HG03159 (cell line): ENCODE data around the gene GLS2.
"Not testable (repeated sequence)": the region's sequence is repeated elsewhere in the genome, so short reads cannot be mapped to it uniquely, and the experiment has no call there.

ENCODE experiments used
- ATAC-seq: cut with Tn5 transposase; IDR thresholded peaks from one replicate; pipeline ENCODE4 v1.9.1; 2021; ENCODE audit warnings: mild to moderate bottlenecking, moderate library complexity; ENCODE audit not compliant: unreplicated experiment

Gene GLS2

GRCh38 chr12:56488041-56488955 lies at the start of gene GLS2:
Gene GLS2, minus strand, starts transcription at chr12:56488161. Its CDS starts 43 bp downstream, at chr12:56488118.
- ATAC-seq, result peak; percentile 96

GRCh38 chr12:56537546-56537945 lies 49.6 kb upstream of the GLS2 start:
- ATAC-seq, result no peak

DNA sequence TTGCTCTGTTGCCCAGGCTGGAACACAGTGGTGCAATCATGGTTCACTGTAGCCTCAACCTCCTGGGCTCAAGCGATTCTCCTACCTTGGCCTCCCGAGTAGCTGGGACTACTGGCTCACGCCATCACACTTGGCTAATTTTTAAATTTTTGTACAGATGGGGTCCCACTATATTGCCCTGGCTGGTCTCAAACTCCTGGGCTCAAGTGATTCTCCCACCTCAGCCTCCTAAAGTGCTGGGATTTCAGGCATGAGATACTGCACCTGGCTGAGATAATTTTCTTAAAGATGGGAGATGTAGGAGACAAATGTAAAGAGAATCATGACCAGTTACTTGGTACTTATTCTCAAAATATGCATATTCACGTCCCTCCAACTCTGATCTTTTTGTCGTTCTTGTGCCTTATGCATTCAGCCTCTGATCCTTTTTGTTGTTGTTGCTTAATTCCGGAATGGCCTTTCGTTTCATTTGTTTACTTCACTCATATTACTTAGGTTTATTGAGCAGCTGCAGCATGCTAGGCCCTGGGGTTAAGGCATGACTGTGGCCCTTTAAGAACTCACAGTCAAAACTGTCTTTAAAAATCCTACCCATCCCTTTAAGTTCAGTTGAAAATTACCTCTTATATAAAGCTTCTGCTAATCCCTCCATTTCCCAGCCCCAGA lies 42.6 kb upstream of the GLS2 start:
- no peak for ATAC-seq

DNA sequence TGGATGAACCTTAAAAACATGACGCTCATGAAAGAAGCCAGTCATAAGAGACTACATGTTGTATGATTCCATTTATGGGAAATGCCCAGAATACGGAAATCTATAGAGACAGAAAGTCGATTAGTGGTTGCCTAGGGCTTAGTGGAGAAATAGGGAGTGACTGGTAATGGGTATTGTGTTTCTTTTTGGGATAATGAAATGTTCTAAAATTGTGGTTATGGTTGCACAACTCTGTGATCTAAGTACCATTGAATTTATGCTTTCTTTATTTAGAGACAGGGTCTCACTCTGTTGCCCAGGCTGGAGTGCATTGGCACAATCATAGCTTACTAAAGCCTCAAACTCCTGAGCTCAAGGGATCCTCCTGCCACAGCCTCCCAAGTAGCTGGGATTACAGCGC lies 41.7 kb upstream of the GLS2 start:
- no peak for ATAC-seq

DNA sequence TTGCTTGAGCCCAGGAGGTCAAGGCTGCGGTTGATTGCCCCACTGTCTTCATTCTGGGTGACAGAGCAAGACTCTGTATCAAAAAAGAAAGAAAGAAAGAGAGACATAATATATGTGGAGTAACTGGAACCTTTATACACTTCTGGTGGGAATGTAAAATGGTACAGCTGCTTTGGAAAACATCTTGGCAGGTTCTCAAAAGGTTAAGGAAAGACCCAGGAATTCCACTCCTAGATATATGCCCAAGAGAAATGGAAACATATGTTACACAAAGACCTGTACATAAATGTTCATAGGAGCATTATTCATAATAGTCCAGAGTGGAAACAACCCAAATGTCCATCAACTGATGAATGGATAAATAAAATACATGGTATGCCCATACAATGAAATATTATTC lies 40.9 kb upstream of the GLS2 start:
- ATAC-seq, result no peak

DNA sequence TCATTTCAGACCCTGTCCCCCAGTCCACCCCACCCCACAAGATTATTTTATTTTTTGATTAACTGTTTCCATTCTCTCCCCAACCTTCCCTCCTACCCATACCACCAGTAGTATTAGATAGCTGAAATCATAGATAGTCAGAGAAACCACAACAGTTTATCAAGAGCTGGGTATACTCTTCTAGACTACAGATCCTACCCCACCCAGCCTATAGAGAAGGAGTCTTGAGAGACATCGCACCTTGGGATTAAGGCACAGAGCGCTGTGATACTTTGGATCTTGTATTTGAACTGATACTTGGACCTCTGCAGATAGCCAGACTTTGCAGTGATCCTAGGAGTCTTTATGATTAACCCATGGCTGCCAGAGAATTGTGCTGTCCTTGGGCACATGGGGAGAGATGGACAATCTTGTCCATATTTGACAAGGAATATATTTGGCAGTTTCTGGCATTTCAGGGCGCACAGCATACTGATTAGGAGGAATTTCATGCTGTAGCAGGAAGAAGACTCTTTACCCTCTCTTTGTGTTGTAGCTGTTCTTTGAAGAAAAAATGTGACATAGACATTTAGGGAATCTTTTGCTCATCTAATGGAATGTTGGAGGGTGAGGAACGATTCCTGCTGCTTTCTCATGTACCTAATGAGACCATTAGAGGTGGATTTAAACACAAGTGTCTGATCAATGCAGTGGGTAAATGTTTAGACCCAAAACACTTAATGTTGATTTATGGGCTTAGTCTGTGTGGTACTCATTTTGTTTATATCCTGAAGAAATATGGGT lies 34.6 kb upstream of the GLS2 start:
- ATAC-seq, result no peak

- no peak for ATAC-seq
These were observed 33.8 kb upstream of the GLS2 start, which contains the start of gene RBMS2 for GRCh38 chr12:56521590-56522371. Gene RBMS2, plus strand, starts transcription at chr12:56521820. Its CDS starts 204 bp downstream, at chr12:56522024.

GRCh38 chr12:56521209-56521589 lies 33.2 kb upstream of the GLS2 start:
- ATAC-seq, result no peak

DNA sequence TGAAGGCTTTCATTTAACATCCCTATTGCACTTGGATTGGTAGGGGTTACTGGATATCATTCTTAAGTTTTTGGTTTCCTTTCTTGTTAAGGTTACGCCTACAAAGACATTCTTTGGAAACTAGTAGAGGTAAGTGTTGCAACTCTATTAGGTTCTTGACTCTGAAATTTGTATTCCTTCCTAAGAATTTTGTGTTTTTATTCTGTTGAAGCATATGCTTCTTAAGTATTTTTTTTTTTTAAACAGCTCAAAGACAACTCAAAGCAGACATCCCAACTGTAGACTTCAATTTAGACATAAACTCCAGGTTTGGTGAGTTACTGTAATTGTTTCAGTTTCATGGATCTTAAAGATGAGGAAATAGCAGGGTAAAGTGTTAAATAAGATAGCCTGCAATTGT lies 32.5 kb upstream of the GLS2 start:
- no peak for ATAC-seq

- ATAC-seq, result no peak
These were observed 32.1 kb upstream of the GLS2 start for GRCh38 chr12:56520048-56520447.

DNA sequence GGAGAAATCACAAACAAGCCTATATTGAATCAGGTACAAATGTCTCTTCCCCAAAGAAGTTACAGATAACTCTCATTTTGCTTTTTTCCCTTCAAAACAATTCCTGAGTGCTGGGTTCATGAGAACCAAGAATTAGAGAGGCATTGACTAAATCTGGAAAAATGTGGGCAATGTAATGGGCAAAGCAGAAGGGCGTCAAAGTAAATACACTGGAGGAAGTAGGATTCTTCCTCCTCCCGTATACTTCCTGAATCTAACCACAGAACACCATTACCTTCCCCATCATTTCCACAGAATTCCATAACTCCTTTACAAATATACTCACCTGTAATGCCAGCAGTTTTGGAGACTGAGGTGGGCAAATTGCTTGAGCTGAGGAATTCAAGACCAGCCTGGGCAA lies 30.6 kb upstream of the GLS2 start:
- no peak for ATAC-seq

- no peak for ATAC-seq
These were observed 29.9 kb upstream of the GLS2 start for GRCh38 chr12:56517854-56518253.

GRCh38 chr12:56514014-56514318 lies 26.0 kb upstream of the GLS2 start:
- ATAC-seq, result not testable (repeated sequence)

DNA sequence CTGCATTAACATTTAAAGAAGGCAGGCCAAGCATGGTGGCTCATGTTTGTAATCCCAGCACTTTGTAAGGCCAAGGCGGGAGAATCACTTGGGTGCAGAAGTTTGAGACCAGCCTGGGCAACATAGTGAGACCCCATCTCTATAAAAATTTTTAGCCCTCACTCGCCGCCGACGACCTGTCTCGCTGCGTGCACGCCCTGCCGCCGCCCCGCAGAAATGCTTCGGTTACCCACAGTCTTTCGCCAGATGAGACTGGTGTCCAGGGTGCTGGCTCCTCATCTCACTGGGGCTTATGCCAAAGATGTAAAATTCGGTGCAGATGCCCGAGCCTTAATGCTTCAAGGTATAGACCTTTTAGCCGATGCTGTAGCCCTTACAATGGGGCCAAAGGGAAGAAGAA lies 22.8 kb upstream of the GLS2 start:
- no peak for ATAC-seq

- not testable (repeated sequence) for ATAC-seq
These were observed 11.9 kb upstream of the GLS2 start for GRCh38 chr12:56499879-56500278.

- ATAC-seq, result not testable (repeated sequence)
These were observed 11.5 kb upstream of the GLS2 start for GRCh38 chr12:56499452-56499851.

GRCh38 chr12:56498126-56498902 lies 10.4 kb upstream of the GLS2 start:
- ATAC-seq, result not testable (repeated sequence)

- not testable (repeated sequence) for ATAC-seq
These were observed 8.7 kb upstream of the GLS2 start for GRCh38 chr12:56496704-56497103.

GRCh38 chr12:56494481-56494880 lies 6.5 kb upstream of the GLS2 start:
- not testable (repeated sequence) for ATAC-seq

DNA sequence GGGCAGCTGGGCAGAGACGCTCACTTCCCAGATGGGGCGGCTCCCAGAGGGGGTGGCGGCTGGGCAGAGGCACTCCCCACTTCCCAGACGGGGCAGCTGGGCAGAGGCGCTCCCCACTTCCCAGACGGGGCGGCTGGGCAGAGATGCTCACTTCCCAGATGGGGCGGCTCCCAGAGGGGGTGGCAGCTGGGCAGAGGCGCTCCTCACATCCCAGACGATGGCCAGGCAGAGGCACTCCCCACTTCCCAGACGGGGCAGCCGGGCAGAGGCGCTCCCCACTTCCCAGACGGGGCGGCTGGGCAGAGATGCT lies 6.1 kb upstream of the GLS2 start:
- not testable (repeated sequence) for ATAC-seq
